Heart right ventricle (tissue), 16 donors: Measurements from ENCODE around the gene NDUFAF5. TPM values are rescaled to one million over a fixed set of nuclear protein-coding genes. Genes with fewer than 3 reads are reported as not detected.
A peak's percentile ranks its signal among the peaks of the same experiment; 100 is the strongest.

Experiments
- ATAC-seq, 8 donors: fragments of 200-7000 bp; cut with Tn5 transposase; one replicate each; pipeline ENCODE4 v1.9.1; 2020; ENCODE audit warnings: mild to moderate bottlenecking in 8 of 8, moderate library complexity in 8 of 8, moderate number of reproducible peaks in 1 of 8
- DNase-seq, 2 donors: peaks; one replicate each; pipeline ENCODE4 v3.0.0-alpha.2; 2020
- H3K27ac ChIP-seq, 10 donors: fragments of 200-600 bp; sonication (generic) in 2 of 10; one replicate each; pipeline versions ENCODE4 v1.5.0 to v1.8.0; 2020 to 2022; ENCODE audit warnings: mild to moderate bottlenecking in 3 of 10
- H3K27me3 ChIP-seq, 7 donors: fragments of 200-600 bp; one replicate each; pipeline ENCODE4 v1.8.0; 2021 to 2022; ENCODE audit warnings: mild to moderate bottlenecking in 2 of 7
- H3K36me3 ChIP-seq, 9 donors: fragments of 200-600 bp; sonication (generic) in 1 of 9; one replicate each; pipeline versions ENCODE4 v1.5.0 to v1.8.0; 2020 to 2022; ENCODE audit warnings: mild to moderate bottlenecking in 2 of 9
- H3K4me1 ChIP-seq, 9 donors: fragments of 200-600 bp; sonication (generic) in 1 of 9; one replicate each; pipeline versions ENCODE4 v1.5.0 to v1.8.0; 2020 to 2022; ENCODE audit warnings: mild to moderate bottlenecking in 4 of 9
- H3K4me3 ChIP-seq, 10 donors: fragments of 200-600 bp; sonication (generic) in 2 of 10; one replicate each; pipeline versions ENCODE4 v1.5.0 to v1.8.0; 2020 to 2022; ENCODE audit warnings: mild to moderate bottlenecking in 7 of 10, moderate library complexity in 2 of 10
- H3K9me3 ChIP-seq, 11 donors: fragments of 200-600 bp in 10 of 11; sonication (generic) in 2 of 11; one replicate each; pipeline versions ENCODE4 v1.5.0 to v1.8.0; 2013 to 2022; ENCODE audit warnings: mild to moderate bottlenecking in 2 of 11, control low read depth in 1 of 11, moderate library complexity in 1 of 11
- CTCF ChIP-seq, 9 donors: fragments of 200-600 bp; sonication (generic) in 2 of 9; IDR thresholded peaks; one replicate each; pipeline versions ENCODE4 v1.5.0 to v1.8.0; 2021 to 2022; ENCODE audit warnings: antibody characterized with exemption in 9 of 9, mild to moderate bottlenecking in 5 of 9, moderate library complexity in 1 of 9
- WGBS, 2 donors: extraction: QIAGEN DNeasy Blood & Tissue Kit; methylation state at CpG; one replicate each; pipeline ENCODE4 v1.1.7; 2013; ENCODE audit warnings: inconsistent platforms in 1 of 2; 5-methylcytosine and 5-hydroxymethylcytosine counted together
- intact Hi-C, 10 donors: fragments of 100-400 bp; cut with DNase I; formaldehyde crosslinking; loops; one replicate each; pipeline versions ENCODE4 v1.11.1 to v1.14.2; 2022
- polyA plus RNA-seq, 2 donors: library from polyadenylated mRNA; stranded (reverse); fragments of 200-250 nt; gene quantifications; one replicate each; pipeline ENCODE4 v1.2.3, GENCODE V29; 2013
- total RNA-seq, 10 donors: library from RNA; stranded (reverse); fragmentation: NEBNext Ultra II Directional in 3 of 10; extraction: Animal tissue kit (Norgen Biotek cat#: 25700) in 3 of 10; gene quantifications; one replicate each; pipeline versions ENCODE4 v1.2.1 to v1.2.4, GENCODE V29; 2021 to 2023
- donor health status: Arrhythmogenic right ventricular cardiomyopathy.
- donor health status: ischemic (EF 13 %, LVEDD 7.1; RV severe dilation, severe dysfunction).
- donor health status: healthy with polysubstance abuse.
- donor health status: DM: no; HTN: yes; CAD: no.
- donor health status: DM: no; HTN: no; CAD: no.
- donor health status: ischemic (EF 25% LVEDD 6.9; RV normal size, moderate dysfunction).
- donor health status: ischemic (EF 25% LVEDD 5.7; RV mildly dilated, moderate dysfunction).
- donor health status: healthy.
- donor health status: DM: yes; HTN: yes; CAD: no.
- donor health status: Ischemic cardiomyopathy.
- donor health status: ischemic (EF 35%, LVEDD 5.7; RV mildly dilated, moderate dysfunction).
- donor health status: nonischemic (EF 11% LVEDD 7.7; RV severe dilation, severe dysfunction).
- donor health status: DM: yes; HTN: yes; CAD: no.
- donor health status: PGD.
- donor health status: ischemic (EF 29% LVEDD 5.4; RV normal size, mild dysfunction).
- donor health status: nonischemic (EF 23%, LVEDD 6.1; RV moderate dilation, normal function).

Gene NDUFAF5
- total and polyA plus RNA-seq, 12 donors: 42.0 to 112 (median 66.3) TPM

GRCh38 chr20:13778827-13779226, 6.0 kb upstream of the NDUFAF5 start:
- intact Hi-C loops: loop anchor here in 3 of 10 donors (5.0 to 10.0 kb wide), 4 partner anchors 144 to 664 kb away; partner anchors contain the start of gene TASP1 (in 1 of the 3)
- 95 to 97% methylated on average over 3 of the region's 3 CpGs for WGBS, 2 donors
- no peaks in the 10 kb centered on the region for H3K9me3 ChIP-seq
- peaks cover 0 to 7% (median 6%) of the 10 kb centered on the region in 9 donors for H3K4me1 ChIP-seq
- DNase-seq: no peak
- TF ChIP-seq CTCF (IDR thresholded peaks at IDR 0.05): no peak
- no peak for ATAC-seq
- no peak overlapping the region for H3K4me3 ChIP-seq
- H3K36me3 ChIP-seq: peaks cover 0 to 90% (median 43%) of the 10 kb centered on the region in 9 donors
- no peak overlapping the region for H3K27ac ChIP-seq
- no peaks in the 10 kb centered on the region for H3K27me3 ChIP-seq

GRCh38 chr20:13783528-13783927, 1.3 kb upstream of the NDUFAF5 start:
- peak overlapping the region in 4 of 10 donors; percentile 77 to 96 (median 88) for H3K4me3 ChIP-seq
- no peak for DNase-seq
- no peaks in the 10 kb centered on the region for H3K9me3 ChIP-seq
- TF ChIP-seq CTCF (IDR thresholded peaks at IDR 0.05): no peak
- H3K4me1 ChIP-seq: peaks cover 0 to 43% (median 39%) of the 10 kb centered on the region in 9 donors
- intact Hi-C loops: loop anchor here in 3 of 10 donors (5.0 to 10.0 kb wide), 4 partner anchors 59 to 329 kb away; partner anchors contain the start of gene TASP1 (in 2 of the 3)
- no peak overlapping the region for H3K27ac ChIP-seq
- ATAC-seq: no peak
- H3K27me3 ChIP-seq: no peaks in the 10 kb centered on the region
- 91 to 95% methylated on average over 13 of the region's 13 CpGs for WGBS, 2 donors
- peaks cover 0 to 60% (median 12%) of the 10 kb centered on the region in 9 donors for H3K36me3 ChIP-seq

- Histone ChIP-seq H3K4me1 (peaks cover 0 to 46% (median 39%) of the 10 kb centered on the region in 9 donors), H3K4me3 (peak overlapping the region; percentile 50 to 98 (median 88)), H3K27me3 (no peaks in the 10 kb centered on the region), H3K9me3 (no peaks in the 10 kb centered on the region), H3K36me3 (peaks cover 0 to 60% (median 12%) of the 10 kb centered on the region in 9 donors), H3K27ac (peak overlapping the region in 9 of 10 donors; percentile 91 to 98 (median 94))
- no peak for DNase-seq
- no peak for TF ChIP-seq CTCF (IDR thresholded peaks at IDR 0.05)
- peak in 6 of 8 donors; percentile 1 to 20 (median 10) for ATAC-seq
- WGBS, 2 donors: 1% methylated on average over 26 of the region's 26 CpGs
- intact Hi-C loops: loop anchor here in 3 of 10 donors (5.0 to 10.0 kb wide), 4 partner anchors 60 to 330 kb away; partner anchors contain the start of gene TASP1 (in 2 of the 3)
Measured at GRCh38 chr20:13784271-13784892, 446 bp upstream of the NDUFAF5 start.

- DNase-seq (no peak), ATAC-seq (no peak)
- no peaks in the 10 kb centered on the region for H3K9me3 ChIP-seq
- H3K27ac ChIP-seq: peak overlapping the region in 9 of 10 donors; percentile 91 to 98 (median 94)
- WGBS, 2 donors: 62 to 65% methylated on average over 8 of the region's 8 CpGs
- H3K27me3 ChIP-seq: no peaks in the 10 kb centered on the region
- H3K4me3 ChIP-seq: peak overlapping the region; percentile 50 to 98 (median 88)
- peaks cover 0 to 57% (median 47%) of the 10 kb centered on the region in 9 donors for H3K4me1 ChIP-seq
- intact Hi-C loops: loop anchor here in 2 of 10 donors (10.0 kb wide), 3 partner anchors 61 to 331 kb away; partner anchors contain the start of gene TASP1 (in 1 of the 2)
- peaks cover 0 to 60% (median 16%) of the 10 kb centered on the region in 9 donors for H3K36me3 ChIP-seq
- no peak for TF ChIP-seq CTCF (IDR thresholded peaks at IDR 0.05)
Measured at GRCh38 chr20:13786143-13786828, 1.5 kb downstream of the NDUFAF5 start.
